Measurements from ENCODE around the gene CNTNAP4.

CNTNAP4 gene

GRCh38 chr16:76500006-76500405, 222.8 kb downstream of the CNTNAP4 start:
- DNase-seq = no peak

GRCh38 chr16:76502063-76502462, 224.9 kb downstream of the CNTNAP4 start:
- DNase-seq = no peak

DNA sequence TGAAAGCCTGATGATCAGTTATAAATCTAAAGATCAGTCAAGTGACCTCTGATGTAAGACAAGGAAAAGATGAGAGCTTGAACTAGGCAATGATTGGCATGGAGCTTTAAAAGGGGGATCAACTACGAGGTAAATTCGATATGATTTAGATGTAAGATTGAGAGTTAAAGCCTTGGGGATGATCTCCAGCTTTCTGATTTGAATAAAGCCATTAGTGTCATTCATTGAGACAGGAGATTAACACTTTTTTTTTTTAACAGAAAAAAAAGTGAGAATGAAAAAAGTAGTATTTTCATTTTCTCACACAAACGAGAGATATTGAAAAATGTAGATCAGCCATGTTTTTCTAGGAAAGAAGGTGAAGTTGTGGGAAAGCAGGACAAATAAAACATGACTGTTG, 225.4 kb downstream of the CNTNAP4 start:
- DNase-seq = no peak

DNA sequence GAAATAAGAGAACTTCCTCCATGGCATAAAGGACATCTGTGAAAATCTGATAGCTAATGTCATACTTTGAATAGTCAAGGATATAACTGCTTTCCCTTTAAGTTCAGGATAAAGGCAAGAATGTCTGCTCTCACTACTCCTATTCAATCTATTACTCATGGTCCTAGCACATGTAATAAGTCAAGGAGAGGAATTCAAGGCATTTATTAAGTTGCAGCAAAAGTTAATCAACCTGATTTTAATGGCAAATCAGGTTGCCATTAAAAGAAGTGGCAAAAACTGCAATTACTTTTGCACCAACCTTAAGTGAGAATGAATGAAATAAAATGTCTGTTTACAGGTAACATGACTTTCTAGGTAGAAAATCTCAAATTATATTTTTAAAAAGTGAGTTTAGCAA, 225.9 kb downstream of the CNTNAP4 start:
- no peak for DNase-seq

- DNase-seq = no peak
Measured at GRCh38 chr16:76511203-76511602, 234.0 kb downstream of the CNTNAP4 start.

DNA sequence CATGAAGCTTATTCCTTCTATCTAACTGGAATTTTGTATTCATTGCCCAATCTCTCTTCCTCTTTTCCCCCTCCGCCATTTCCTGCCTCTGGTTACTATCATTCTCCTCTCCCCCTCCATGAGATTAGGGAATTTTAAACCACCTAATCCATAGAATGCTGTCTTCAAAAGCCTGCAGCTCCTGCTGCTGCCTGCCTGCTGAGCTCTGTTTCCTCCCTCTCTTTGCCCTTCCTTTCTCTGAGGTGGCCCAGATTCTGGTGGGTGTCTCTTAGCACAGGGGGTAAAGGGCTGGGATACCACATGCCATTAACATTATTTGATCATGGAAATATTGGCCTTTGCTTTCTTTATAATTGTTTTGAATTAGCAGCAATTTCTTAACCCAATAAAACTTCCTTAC, 241.6 kb downstream of the CNTNAP4 start:
- DNase-seq = no peak

DNA sequence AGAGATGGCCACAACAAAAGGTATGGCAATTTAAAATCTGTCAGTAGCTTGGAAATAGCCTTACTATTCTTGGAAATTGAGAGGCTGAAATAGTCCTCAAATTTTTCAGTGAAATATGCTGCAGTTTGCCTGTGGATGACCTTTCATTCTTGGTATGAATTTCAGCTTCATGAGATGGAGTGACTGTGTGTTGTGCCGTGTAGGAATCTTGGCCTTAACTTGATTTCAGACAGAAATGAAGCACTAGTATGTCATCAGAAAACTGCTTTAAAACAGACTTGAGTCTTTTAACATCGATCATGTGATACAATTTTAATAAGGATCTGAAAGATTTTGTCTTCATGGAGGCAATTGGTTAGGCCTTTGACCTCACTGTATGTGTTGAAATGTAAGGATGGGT, 247.2 kb downstream of the CNTNAP4 start:
- DNase-seq = no peak

DNA sequence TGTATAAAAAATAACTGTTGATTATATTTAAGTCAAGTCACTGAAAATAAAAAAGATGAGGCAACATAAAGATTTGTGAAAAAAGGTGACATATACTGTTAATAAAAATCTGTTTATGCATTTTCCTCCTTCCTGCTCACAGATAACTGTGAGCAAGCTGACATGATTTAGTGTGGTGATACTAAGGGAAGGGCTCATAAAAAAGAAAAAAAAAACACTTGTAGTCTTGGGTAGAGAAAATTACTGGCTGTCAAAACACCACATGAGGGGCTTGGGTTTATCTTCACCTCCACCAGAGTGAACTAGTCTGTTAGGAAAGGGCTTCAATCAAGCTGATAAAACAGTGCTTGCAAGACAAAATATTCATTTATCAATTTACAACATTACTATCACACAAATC, 247.6 kb downstream of the CNTNAP4 start:
- DNase-seq = no peak

DNA sequence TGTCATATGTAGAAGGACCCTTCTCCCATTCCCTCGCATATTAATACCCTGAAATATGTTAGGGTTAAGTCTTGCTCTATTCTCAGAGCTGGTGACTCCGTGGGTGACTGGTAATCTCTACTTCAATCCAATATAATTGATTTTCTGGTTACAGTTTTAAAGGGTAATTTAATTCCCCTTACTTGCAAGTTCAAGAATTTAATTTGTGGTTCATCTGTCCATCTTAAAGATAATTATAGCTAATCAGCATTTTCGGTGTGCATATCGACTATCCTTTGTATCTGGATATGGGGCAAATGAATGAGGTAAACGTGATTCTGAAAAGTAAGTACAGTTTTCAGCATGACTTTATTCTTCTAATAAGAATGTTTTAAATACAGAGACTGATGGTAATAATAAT, 250.0 kb downstream of the CNTNAP4 start:
- DNase-seq = no peak

- no peak for DNase-seq
Measured at GRCh38 chr16:76529120-76529519, 251.9 kb downstream of the CNTNAP4 start.

- no peak for DNase-seq
Measured at GRCh38 chr16:76531236-76531635, 254.0 kb downstream of the CNTNAP4 start.

DNA sequence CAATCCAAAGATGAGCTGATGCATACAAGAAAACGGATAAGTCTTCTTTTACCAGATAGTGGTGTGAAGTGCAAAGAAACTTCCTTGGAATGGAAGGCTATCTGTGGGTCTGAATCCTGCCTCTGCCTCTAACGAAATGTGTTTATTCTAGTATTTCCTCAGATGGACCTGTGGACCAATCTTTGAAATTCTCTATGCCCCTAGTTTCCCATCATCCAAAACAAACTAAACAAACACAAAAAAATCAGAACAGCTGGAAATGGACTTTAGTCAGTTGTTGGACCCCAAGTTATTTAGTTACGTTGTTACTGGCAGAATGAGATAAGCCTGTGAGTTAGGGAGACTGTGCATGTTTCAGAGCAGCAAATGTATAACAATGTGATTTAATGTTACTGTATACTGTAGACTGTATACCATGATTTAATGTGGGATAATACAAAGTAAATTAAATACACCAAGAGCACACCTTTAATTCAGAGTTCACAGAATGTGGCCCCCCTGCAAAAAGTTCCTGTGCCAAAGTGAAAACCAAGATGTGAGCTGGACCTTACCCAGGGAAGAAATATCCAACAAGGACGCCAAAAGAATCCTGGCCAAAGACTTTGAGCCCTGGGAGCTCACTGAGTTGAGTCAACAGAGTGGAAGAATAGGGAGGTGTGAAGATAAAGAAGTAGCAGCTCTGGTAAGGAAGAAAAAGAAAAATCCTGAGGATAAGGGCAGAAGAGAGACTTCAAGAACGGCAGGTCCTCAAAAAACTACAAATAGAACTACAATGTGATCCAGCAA, 255.2 kb downstream of the CNTNAP4 start:
- no peak for DNase-seq

DNA sequence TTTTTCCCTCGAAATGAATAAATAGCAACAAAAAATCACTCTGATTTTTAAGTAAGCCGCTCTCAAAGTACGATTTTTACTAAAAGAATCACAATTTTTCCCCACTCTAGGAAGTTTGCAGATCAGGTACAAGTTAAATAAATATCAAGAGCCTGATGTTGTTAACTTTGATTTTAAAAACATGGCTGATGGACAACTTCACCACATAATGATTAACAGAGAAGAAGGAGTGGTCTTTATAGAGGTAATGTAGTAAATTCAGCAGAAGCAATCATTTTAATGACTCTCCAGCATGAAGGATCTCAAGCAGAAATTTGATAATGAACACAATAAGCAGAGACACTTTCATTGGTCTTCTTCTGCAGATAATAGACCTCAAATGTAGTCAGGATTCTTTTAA, 262.4 kb downstream of the CNTNAP4 start:
- DNase-seq = no peak

GRCh38 chr16:76541070-76541469, 263.9 kb downstream of the CNTNAP4 start:
- DNase-seq = no peak

GRCh38 chr16:76565542-76565941, 288.3 kb downstream of the CNTNAP4 start:
- no peak for DNase-seq

- DNase-seq = no peak
Measured at GRCh38 chr16:76571755-76572154, 294.6 kb downstream of the CNTNAP4 start.

- DNase-seq = no peak
Measured at GRCh38 chr16:76573281-76573680, 296.1 kb downstream of the CNTNAP4 start.

- no peak for DNase-seq
Measured at GRCh38 chr16:76574651-76575050, 297.4 kb downstream of the CNTNAP4 start.

DNA sequence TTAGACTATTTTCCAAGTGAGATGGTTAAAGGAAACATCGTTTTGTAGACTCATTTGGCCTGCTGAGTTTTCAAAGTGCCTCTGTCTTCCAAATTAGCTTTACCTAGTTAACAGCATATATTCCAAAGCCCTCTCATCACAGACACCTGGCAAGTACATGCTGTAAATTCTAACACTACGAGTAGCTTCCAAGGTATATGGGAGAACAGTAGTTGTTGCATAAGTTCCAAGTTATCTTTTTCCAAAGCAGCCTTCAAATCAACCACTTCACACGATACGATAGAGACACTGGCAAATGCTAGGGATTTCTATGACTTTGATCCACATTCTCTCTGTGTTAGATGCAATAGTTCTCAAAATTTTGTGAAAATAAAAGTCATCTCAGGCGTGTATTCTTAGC, 299.3 kb downstream of the CNTNAP4 start:
- DNase-seq = no peak

GRCh38 chr16:76577003-76577402, 299.8 kb downstream of the CNTNAP4 start:
- no peak for DNase-seq

GRCh38 chr16:76579277-76579922, 302.2 kb downstream of the CNTNAP4 start:
- DNase-seq = no peak

DNA sequence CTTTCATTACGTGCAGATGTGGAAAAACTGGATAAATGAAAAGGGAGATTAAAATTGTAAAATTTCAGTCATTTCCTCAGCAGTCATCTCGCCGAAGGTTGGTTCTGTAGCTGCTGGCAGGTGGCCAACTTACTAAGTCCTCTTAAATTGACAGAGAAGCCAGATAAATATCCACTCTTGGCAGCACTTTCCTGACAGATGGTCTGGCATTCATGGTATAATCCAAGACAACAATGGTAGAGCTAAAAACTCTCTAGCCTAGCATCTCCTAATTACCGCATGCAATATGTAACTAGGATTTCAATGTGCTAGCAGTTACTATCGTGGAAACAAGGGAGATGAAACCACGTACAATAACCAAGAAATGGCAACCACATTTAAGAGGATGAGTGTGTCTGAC, 306.3 kb downstream of the CNTNAP4 start:
- DNase-seq = no peak

GRCh38 chr16:76583945-76584344, 306.7 kb downstream of the CNTNAP4 start:
- DNase-seq = no peak

GRCh38 chr16:76598498-76598897, 321.3 kb downstream of the CNTNAP4 start:
- no peak for DNase-seq

DNA sequence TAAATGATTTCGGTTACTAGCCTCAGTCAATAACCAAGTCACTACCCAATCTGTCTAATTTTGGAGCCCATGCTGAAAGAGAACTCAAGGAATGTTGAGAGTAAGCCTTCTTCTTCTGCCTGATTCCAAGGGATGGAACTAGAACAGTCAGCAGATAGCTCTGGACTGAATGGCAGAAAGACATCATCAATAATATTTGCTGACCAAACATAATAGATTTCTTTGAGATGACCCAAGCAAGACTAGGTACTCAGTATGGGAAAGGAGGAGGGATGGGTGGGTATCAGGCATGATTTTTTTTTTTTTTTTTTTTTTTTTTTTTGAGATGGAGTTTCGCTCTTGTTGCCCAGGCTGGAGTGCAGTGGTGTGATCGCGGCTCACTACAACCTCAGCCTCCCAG, 330.1 kb downstream of the CNTNAP4 start:
- DNase-seq = no peak
